Kidney (tissue), 14 donors: ENCODE data around the gene PCGF5. TPM values are rescaled to one million over a fixed set of nuclear protein-coding genes. Genes with fewer than 3 reads are reported as not detected.

Experiments
- DNase-seq, 5 donors: peaks; one replicate each; pipeline ENCODE4 v3.0.0-alpha.2; 2013 to 2020
- FAIRE-seq: peaks from 2 replicates; lab custom pipeline; 2012; peaks lifted over from hg19 to GRCh38; lab: Jason Lieb, UNC
- H3K27ac ChIP-seq, 2 donors: one replicate each; pipeline ENCODE4 v1.7.0; 2013; ENCODE audit warnings: low read depth in 2 of 2, low read length in 2 of 2, inconsistent platforms in 1 of 2
- H3K27me3 ChIP-seq: one replicate; pipeline ENCODE4 v1.7.1; 2013; ENCODE audit warnings: low read length, inconsistent platforms; ENCODE audit not compliant: control insufficient read depth, insufficient read depth
- H3K36me3 ChIP-seq, 3 donors: one replicate each; pipeline versions ENCODE4 v1.7.0 to v1.7.1; 2013; ENCODE audit warnings: low read length in 3 of 3, control low read depth in 1 of 3, inconsistent platforms in 1 of 3; ENCODE audit not compliant: insufficient read depth in 3 of 3, control insufficient read depth in 2 of 3
- H3K4me1 ChIP-seq, 3 donors: one replicate each; pipeline versions ENCODE4 v1.7.0 to v1.7.1; 2013; ENCODE audit warnings: low read length in 3 of 3, inconsistent platforms in 1 of 3, low read depth in 1 of 3; ENCODE audit not compliant: control insufficient read depth in 2 of 3, insufficient read depth in 2 of 3
- H3K4me3 ChIP-seq, 3 donors: one replicate each; pipeline versions ENCODE4 v1.7.0 to v1.8.1; 2013; ENCODE audit warnings: low read length in 3 of 3, control low read depth in 1 of 3, inconsistent platforms in 1 of 3
- H3K9ac ChIP-seq, 3 donors: one replicate each; pipeline versions ENCODE4 v1.7.0 to v1.7.1; 2013; ENCODE audit warnings: low read length in 3 of 3, control low read depth in 1 of 3, inconsistent platforms in 1 of 3
- H3K9me3 ChIP-seq, 3 donors: one replicate each; pipeline versions ENCODE4 v1.7.0 to v1.7.1; 2013; ENCODE audit warnings: low read length in 3 of 3, control low read depth in 1 of 3, inconsistent platforms in 1 of 3; ENCODE audit not compliant: control insufficient read depth in 2 of 3, insufficient read depth in 1 of 3
- intact Hi-C: fragments of 100-400 bp; cut with DNase I; formaldehyde crosslinking; loops from one replicate; pipeline ENCODE4 v1.11.1; 2022
- polyA plus RNA-seq: library from polyadenylated mRNA; stranded (reverse); fragments of 350-450 nt; fragmentation: Illumina TruSeq; extraction: RNeasy Lipid Tissue Mini Kit (QIAGEN cat#74804); gene quantifications from one replicate; pipeline ENCODE4 v1.2.3, GENCODE V29; 2014; ENCODE audit warnings: low read depth, low replicate concordance; ENCODE audit not compliant: insufficient read depth
- total RNA-seq: library from RNA; stranded (reverse); fragmentation: NEBNext Ultra II Directional; extraction: Animal tissue kit (Norgen Biotek cat#: 25700); gene quantifications from one replicate; pipeline ENCODE4 v1.2.1, GENCODE V29; 2021
- TF ChIP-seq, protein P1 (sequence below): IDR thresholded peaks from 3 replicates; pipeline ENCODE4 v1.5.1; 2012; ENCODE audit warnings: mild to moderate bottlenecking, moderate library complexity, borderline replicate concordance; ENCODE audit not compliant: insufficient read depth; ENCODE audit errors: extremely low read depth
- donor health status: control.
- donor health status: control.
- donor health status: control.
- donor health status: control.
- donor health status: control.
- donor health status: DM: yes; HTN: yes; CAD: no.
- donor health status: Normal renal cell carcinoma (clear cell type).

The PCGF5 gene
- total and polyA plus RNA-seq, 2 donors from 2014 or later, result 26.8 to 49.1 TPM

DNA sequence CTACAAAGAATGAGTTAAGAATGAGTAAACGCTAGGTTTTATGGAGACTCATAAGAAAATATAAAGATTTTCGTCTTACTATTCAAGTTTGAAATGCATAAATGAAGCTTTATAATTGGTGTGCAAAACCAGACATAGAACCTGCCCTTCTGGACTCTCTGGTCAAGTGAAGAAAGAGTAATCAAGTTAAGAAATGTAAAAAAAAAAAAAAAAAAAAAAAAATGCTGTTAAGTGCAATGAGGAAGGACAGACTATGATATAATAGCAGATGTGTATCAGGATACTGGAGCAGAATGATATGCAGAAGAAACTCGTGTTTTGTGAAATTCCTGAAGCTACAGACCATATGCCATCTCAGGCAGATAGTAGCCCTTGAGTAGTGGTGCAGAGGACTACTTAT, 5.6 kb downstream of the PCGF5 start:
- H3K4me3 ChIP-seq, result no peak overlapping the region
- no peaks in the 10 kb centered on the region for H3K9me3 ChIP-seq
- peaks cover 0 to 2% (median 2%) of the 10 kb centered on the region in 3 donors for H3K36me3 ChIP-seq
- no peak for DNase-seq
- H3K27ac ChIP-seq, result no peak overlapping the region
- TF ChIP-seq, protein P1, sequence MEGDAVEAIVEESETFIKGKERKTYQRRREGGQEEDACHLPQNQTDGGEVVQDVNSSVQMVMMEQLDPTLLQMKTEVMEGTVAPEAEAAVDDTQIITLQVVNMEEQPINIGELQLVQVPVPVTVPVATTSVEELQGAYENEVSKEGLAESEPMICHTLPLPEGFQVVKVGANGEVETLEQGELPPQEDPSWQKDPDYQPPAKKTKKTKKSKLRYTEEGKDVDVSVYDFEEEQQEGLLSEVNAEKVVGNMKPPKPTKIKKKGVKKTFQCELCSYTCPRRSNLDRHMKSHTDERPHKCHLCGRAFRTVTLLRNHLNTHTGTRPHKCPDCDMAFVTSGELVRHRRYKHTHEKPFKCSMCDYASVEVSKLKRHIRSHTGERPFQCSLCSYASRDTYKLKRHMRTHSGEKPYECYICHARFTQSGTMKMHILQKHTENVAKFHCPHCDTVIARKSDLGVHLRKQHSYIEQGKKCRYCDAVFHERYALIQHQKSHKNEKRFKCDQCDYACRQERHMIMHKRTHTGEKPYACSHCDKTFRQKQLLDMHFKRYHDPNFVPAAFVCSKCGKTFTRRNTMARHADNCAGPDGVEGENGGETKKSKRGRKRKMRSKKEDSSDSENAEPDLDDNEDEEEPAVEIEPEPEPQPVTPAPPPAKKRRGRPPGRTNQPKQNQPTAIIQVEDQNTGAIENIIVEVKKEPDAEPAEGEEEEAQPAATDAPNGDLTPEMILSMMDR, result no peak
- peaks cover 3 to 14% (median 3%) of the 10 kb centered on the region in 3 donors for H3K4me1 ChIP-seq
- intact Hi-C loops, result no loop called here
- no peak for FAIRE-seq
- H3K9ac ChIP-seq, result no peak overlapping the region
- no peaks in the 10 kb centered on the region for H3K27me3 ChIP-seq

DNA sequence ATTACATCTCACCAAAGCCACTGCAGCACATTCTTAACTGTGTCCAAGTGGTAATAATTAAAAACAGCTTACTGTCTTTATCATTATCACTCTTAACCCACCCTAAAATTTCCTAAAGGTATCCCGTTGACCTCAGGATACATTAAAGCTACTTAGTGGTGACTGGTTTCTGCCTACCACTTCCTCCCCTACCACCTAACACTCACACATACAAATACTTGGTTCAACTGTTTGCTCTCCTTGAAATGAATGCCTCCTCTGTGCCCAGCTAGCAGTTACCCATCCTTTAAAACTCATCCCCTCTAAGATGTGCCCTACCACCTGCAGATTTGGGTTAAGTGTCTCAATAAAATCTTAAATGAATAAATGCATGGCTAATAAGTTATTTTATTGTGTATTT, 7.1 kb downstream of the PCGF5 start:
- Histone ChIP-seq H3K27me3 (no peaks in the 10 kb centered on the region), H3K9ac (no peak overlapping the region), H3K4me3 (no peak overlapping the region), H3K27ac (no peak overlapping the region), H3K36me3 (peaks cover 0 to 2% (median 2%) of the 10 kb centered on the region in 3 donors), H3K9me3 (no peaks in the 10 kb centered on the region), H3K4me1 (peaks cover 0 to 7% (median 3%) of the 10 kb centered on the region in 3 donors)
- FAIRE-seq, result no peak
- TF ChIP-seq, protein P1, result no peak
- DNase-seq, result no peak
- intact Hi-C loops, result no loop called here

DNA sequence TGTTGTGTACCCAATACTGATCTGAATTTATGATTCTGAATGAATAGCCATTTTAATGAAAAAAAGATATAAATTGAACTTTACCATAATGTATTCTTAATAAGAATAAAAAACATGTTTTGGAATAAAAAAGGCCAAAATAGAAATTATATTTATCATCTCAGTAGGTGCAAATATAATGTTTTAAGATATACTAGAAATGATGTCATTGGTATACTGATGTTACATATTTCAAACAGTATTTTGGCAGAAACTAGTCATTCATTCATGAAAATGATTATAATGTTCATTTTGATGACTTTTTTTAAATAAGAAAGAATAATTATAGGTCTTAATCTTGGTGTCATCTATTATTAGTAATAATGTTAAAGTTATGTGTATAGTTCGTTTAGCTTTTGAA, 9.2 kb downstream of the PCGF5 start:
- intact Hi-C loops, result no loop called here
- Histone ChIP-seq H3K9me3 (no peaks in the 10 kb centered on the region), H3K9ac (no peak overlapping the region), H3K4me3 (no peak overlapping the region), H3K4me1 (peaks cover 0 to 3% (median 0%) of the 10 kb centered on the region in 3 donors), H3K36me3 (peaks cover 0 to 2% (median 2%) of the 10 kb centered on the region in 3 donors), H3K27ac (no peak overlapping the region), H3K27me3 (no peaks in the 10 kb centered on the region)
- FAIRE-seq, result peak; percentile 58
- TF ChIP-seq, protein P1, result no peak
- no peak for DNase-seq

DNA sequence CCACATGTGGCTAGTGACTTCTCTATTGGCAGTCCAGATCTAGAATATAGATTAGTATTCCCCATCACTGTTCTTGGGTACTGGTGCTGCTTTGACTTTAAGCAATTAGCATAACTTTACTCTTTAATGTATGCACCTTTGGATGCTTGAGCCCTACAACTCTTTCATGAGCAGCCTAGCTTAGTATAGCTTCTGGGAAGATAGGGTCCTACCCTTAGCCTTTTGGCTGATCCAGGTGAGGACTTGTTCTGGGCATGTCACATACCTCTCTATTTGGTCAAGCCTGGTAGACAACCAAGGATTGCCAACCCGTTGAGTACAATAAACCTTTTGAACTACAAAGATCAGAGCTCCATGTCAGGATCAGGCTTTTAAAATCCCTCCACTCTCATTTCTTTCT, 17.7 kb downstream of the PCGF5 start:
- TF ChIP-seq, protein P1, result no peak

More for the DNA sequence above, 17.7 kb downstream of the PCGF5 start:
- FAIRE-seq, result no peak
- no peak overlapping the region for H3K4me3 ChIP-seq
- H3K36me3 ChIP-seq, result no peaks in the 10 kb centered on the region
- H3K9me3 ChIP-seq, result no peaks in the 10 kb centered on the region
- no peaks in the 10 kb centered on the region for H3K4me1 ChIP-seq
- no peak overlapping the region for H3K9ac ChIP-seq
- H3K27ac ChIP-seq, result no peak overlapping the region
- intact Hi-C loops, result no loop called here
- no peak for DNase-seq
- H3K27me3 ChIP-seq, result no peaks in the 10 kb centered on the region
